Measurements from ENCODE around the gene SORL1.
"Not testable (repeated sequence)": the region's sequence is repeated elsewhere in the genome, so short reads cannot be mapped to it uniquely, and the experiment has no call there.

The SORL1 gene

GRCh38 chr11:121563900-121564822 is 112.0 kb downstream of the SORL1 start:
- DNase-seq (ENCODE audit: low spot score), result no peak

- no peak for DNase-seq (ENCODE audit: low spot score)
These were observed 113.0 kb downstream of the SORL1 start for GRCh38 chr11:121564948-121565684.

- no peak for DNase-seq (ENCODE audit: low spot score)
These were observed 114.4 kb downstream of the SORL1 start for GRCh38 chr11:121566279-121567168.

- DNase-seq (ENCODE audit: low spot score), result no peak
These were observed 115.9 kb downstream of the SORL1 start for GRCh38 chr11:121567995-121568394.

GRCh38 chr11:121569332-121570299 is 117.5 kb downstream of the SORL1 start:
- not testable (repeated sequence) for DNase-seq (ENCODE audit: low spot score)

GRCh38 chr11:121570453-121570852 is 118.3 kb downstream of the SORL1 start:
- no peak for DNase-seq (ENCODE audit: low spot score)

- no peak for DNase-seq (ENCODE audit: low spot score)
These were observed 119.4 kb downstream of the SORL1 start for GRCh38 chr11:121571506-121571905.

GRCh38 chr11:121572571-121573059 is 120.5 kb downstream of the SORL1 start:
- DNase-seq (ENCODE audit: low spot score), result no peak

- DNase-seq (ENCODE audit: low spot score), result no peak
These were observed 122.7 kb downstream of the SORL1 start for GRCh38 chr11:121574801-121575200.

GRCh38 chr11:121575250-121575962 is 123.3 kb downstream of the SORL1 start:
- DNase-seq (ENCODE audit: low spot score), result no peak

- DNase-seq (ENCODE audit: low spot score), result no peak
These were observed 123.8 kb downstream of the SORL1 start for GRCh38 chr11:121575963-121576290.

- no peak for DNase-seq (ENCODE audit: low spot score)
These were observed 124.4 kb downstream of the SORL1 start for GRCh38 chr11:121576531-121576930.

- no peak for DNase-seq (ENCODE audit: low spot score)
These were observed 125.2 kb downstream of the SORL1 start for GRCh38 chr11:121577106-121577848.

- no peak for DNase-seq (ENCODE audit: low spot score)
These were observed 126.3 kb downstream of the SORL1 start for GRCh38 chr11:121578251-121578976.

GRCh38 chr11:121580154-121580553 is 128.0 kb downstream of the SORL1 start:
- no peak for DNase-seq (ENCODE audit: low spot score)

- no peak for DNase-seq (ENCODE audit: low spot score)
These were observed 129.5 kb downstream of the SORL1 start for GRCh38 chr11:121581607-121582006.

GRCh38 chr11:121582296-121582695 is 130.2 kb downstream of the SORL1 start:
- no peak for DNase-seq (ENCODE audit: low spot score)

- no peak for DNase-seq (ENCODE audit: low spot score)
These were observed 131.7 kb downstream of the SORL1 start for GRCh38 chr11:121583825-121584224.

- no peak for DNase-seq (ENCODE audit: low spot score)
These were observed 134.6 kb downstream of the SORL1 start for GRCh38 chr11:121586750-121587149.
